ENCODE data around the gene SH3BP5L. TPM values are rescaled to one million over a fixed set of nuclear protein-coding genes. Genes with fewer than 3 reads are reported as not detected.
"Not testable (repeated sequence)": the region's sequence is repeated elsewhere in the genome, so short reads cannot be mapped to it uniquely, and the experiment has no call there.

SH3BP5L gene
- total and polyA plus RNA-seq, 2 experiments from 2014 or later: 14.1 to 34.8 TPM

- Histone ChIP-seq H3K4me1 (ENCODE audit: low read depth) (no peaks in the 10 kb centered on the region), H3K27ac (no peak overlapping the region), H3K36me3 (no peaks in the 10 kb centered on the region), H3K27me3 (no peaks in the 10 kb centered on the region), H3K4me3 (no peak overlapping the region), H3K9me3 (ENCODE audit: low read depth) (no peaks in the 10 kb centered on the region)
- no peak for DNase-seq (ENCODE audit: low read depth in 1 of 2, low spot score in 1 of 2)
- no peak for TF ChIP-seq CTCF (IDR thresholded peaks at IDR 0.05; ENCODE audit: low read depth, low read length)
These were observed 34.7 kb downstream of the SH3BP5L start for GRCh38 chr1:248791010-248791409.

GRCh38 chr1:248790456-248790855, 35.3 kb downstream of the SH3BP5L start:
- Histone ChIP-seq H3K4me3 (no peak overlapping the region), H3K36me3 (no peaks in the 10 kb centered on the region), H3K4me1 (ENCODE audit: low read depth) (no peaks in the 10 kb centered on the region), H3K27me3 (no peaks in the 10 kb centered on the region), H3K9me3 (ENCODE audit: low read depth) (no peaks in the 10 kb centered on the region), H3K27ac (no peak overlapping the region)
- TF ChIP-seq CTCF (IDR thresholded peaks at IDR 0.05; ENCODE audit: low read depth, low read length): no peak
- DNase-seq (ENCODE audit: low read depth in 1 of 2, low spot score in 1 of 2): no peak

GRCh38 chr1:248789337-248789736, 36.4 kb downstream of the SH3BP5L start:
- H3K36me3 ChIP-seq; DNase-seq (ENCODE audit: low read depth in 1 of 2, low spot score in 1 of 2); H3K4me3 ChIP-seq; H3K27me3 ChIP-seq; H3K9me3 ChIP-seq (ENCODE audit: low read depth); H3K27ac ChIP-seq; H3K4me1 ChIP-seq (ENCODE audit: low read depth): not testable (repeated sequence)

- Histone ChIP-seq H3K36me3 (no peaks in the 10 kb centered on the region), H3K27me3 (no peaks in the 10 kb centered on the region), H3K27ac (no peak overlapping the region), H3K4me1 (ENCODE audit: low read depth) (no peaks in the 10 kb centered on the region), H3K9me3 (ENCODE audit: low read depth) (no peaks in the 10 kb centered on the region), H3K4me3 (no peak overlapping the region)
- no peak for TF ChIP-seq CTCF (IDR thresholded peaks at IDR 0.05; ENCODE audit: low read depth, low read length)
- no peak for DNase-seq (ENCODE audit: low read depth in 1 of 2, low spot score in 1 of 2)
These were observed 37.4 kb downstream of the SH3BP5L start for GRCh38 chr1:248788327-248788726.

- no peak overlapping the region for H3K27ac ChIP-seq
- no peaks in the 10 kb centered on the region for H3K9me3 ChIP-seq (ENCODE audit: low read depth)
- no peak overlapping the region for H3K4me3 ChIP-seq
- DNase-seq (ENCODE audit: low read depth in 1 of 2, low spot score in 1 of 2): no peak
- TF ChIP-seq CTCF (IDR thresholded peaks at IDR 0.05; ENCODE audit: low read depth, low read length): no peak
- no peaks in the 10 kb centered on the region for H3K27me3 ChIP-seq
- H3K36me3 ChIP-seq: no peaks in the 10 kb centered on the region
- H3K4me1 ChIP-seq (ENCODE audit: low read depth): no peaks in the 10 kb centered on the region
These were observed 38.3 kb downstream of the SH3BP5L start for GRCh38 chr1:248787430-248787829.

GRCh38 chr1:248786156-248786555, 39.6 kb downstream of the SH3BP5L start:
- Histone ChIP-seq H3K27me3 (no peaks in the 10 kb centered on the region), H3K4me1 (ENCODE audit: low read depth) (no peaks in the 10 kb centered on the region), H3K27ac (no peak overlapping the region), H3K9me3 (ENCODE audit: low read depth) (no peaks in the 10 kb centered on the region), H3K36me3 (no peaks in the 10 kb centered on the region), H3K4me3 (no peak overlapping the region)
- no peak for DNase-seq (ENCODE audit: low read depth in 1 of 2, low spot score in 1 of 2)
- no peak for TF ChIP-seq CTCF (IDR thresholded peaks at IDR 0.05; ENCODE audit: low read depth, low read length)
